ENCODE measurements around the gene RAB44.
"Not testable (repeated sequence)": the region's sequence is repeated elsewhere in the genome, so short reads cannot be mapped to it uniquely, and the experiment has no call there.

Gene RAB44

DNA sequence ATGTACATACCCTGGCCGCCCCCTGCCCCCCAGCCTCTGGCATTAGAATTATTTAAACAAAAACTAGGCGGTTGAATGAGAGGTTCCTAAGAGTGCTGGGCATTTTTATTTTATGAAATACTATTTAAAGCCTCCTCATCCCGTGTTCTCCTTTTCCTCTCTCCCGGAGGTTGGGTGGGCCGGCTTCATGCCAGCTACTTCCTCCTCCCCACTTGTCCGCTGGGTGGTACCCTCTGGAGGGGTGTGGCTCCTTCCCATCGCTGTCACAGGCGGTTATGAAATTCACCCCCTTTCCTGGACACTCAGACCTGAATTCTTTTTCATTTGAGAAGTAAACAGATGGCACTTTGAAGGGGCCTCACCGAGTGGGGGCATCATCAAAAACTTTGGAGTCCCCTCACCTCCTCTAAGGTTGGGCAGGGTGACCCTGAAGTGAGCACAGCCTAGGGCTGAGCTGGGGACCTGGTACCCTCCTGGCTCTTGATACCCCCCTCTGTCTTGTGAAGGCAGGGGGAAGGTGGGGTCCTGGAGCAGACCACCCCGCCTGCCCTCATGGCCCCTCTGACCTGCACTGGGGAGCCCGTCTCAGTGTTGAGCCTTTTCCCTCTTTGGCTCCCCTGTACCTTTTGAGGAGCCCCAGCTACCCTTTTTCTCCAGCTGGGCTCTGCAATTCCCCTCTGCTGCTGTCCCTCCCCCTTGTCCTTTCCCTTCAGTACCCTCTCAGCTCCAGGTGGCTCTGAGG, 11.5 kb upstream of the RAB44 start:
- DNase-seq (ENCODE audit: low read depth, low spot score): no peak

- DNase-seq (ENCODE audit: low read depth, low spot score): no peak
Observed at GRCh38 chr6:36686668-36687513, 10.7 kb upstream of the RAB44 start.

- no peak for DNase-seq (ENCODE audit: low read depth, low spot score)
Observed at GRCh38 chr6:36688063-36688738, 9.4 kb upstream of the RAB44 start.

- DNase-seq (ENCODE audit: low read depth, low spot score): no peak
Observed at GRCh38 chr6:36688739-36689075, 8.9 kb upstream of the RAB44 start.

- DNase-seq (ENCODE audit: low read depth, low spot score): no peak
Observed at GRCh38 chr6:36691011-36691410, 6.6 kb upstream of the RAB44 start.

GRCh38 chr6:36691612-36692011, 6.0 kb upstream of the RAB44 start:
- no peak for DNase-seq (ENCODE audit: low read depth, low spot score)

GRCh38 chr6:36692220-36692619, 5.4 kb upstream of the RAB44 start:
- DNase-seq (ENCODE audit: low read depth, low spot score): no peak

DNA sequence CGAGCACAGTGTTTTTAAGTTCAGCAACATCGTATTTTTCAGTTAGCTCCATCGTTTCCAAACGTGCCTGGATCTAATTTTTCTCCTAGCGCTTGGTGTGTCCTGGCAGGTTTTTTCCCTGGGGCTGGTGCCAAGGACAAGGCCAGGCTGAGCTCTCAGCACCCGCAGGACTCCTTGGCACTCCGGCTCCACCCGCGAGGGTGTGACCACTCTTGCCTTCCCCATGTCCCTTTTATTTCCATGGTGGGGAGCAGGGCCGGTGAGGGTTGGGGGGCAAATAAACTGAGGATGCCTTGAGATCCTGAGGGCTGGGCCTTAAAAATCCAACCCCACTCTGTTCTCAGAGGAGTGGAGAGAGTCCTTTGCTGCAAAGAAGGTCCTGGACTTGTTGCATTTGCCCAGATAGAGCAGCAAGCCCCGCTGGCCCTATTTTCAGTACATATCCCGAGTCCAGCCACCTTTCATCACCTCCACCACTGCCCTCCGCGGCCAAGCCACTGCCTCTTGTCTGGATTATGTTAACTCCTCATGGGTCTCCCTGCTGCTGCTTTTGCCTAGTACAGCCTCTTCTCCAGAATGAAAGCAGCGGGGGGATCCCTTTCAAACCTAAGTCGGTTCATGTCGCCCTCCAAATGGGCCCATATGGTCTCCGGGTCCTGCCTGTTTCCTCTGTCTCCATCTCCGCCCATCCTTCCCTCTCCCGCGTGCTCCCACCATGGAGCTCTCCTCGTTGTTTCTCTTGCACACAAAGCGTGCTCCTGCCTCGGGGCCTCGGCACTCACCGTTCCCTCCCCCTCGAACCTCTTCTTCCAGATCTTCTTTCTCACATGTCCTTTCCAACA, 4.5 kb upstream of the RAB44 start:
- DNase-seq (ENCODE audit: low read depth, low spot score): no peak

- DNase-seq (ENCODE audit: low read depth, low spot score): no peak
Observed at GRCh38 chr6:36694616-36695015, 3.0 kb upstream of the RAB44 start.

DNA sequence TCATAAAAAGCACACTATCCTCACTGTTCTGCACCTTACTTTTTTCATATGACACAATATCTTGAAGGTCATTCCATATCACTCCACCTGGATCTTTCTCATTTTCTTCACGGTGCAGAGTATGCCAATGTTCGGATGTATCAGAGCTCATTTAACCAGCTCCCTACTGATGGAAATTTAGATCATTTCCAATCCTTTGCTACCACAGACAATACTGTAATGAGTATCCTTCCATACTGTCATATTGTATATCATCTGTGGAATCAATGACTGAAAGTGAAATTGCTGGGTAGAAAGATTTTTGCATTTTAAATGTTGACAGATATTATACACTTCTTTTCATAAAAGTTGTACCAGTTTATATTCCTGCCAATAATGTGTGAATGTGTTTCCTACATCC, 2.2 kb upstream of the RAB44 start:
- no peak for DNase-seq (ENCODE audit: low read depth, low spot score)

DNA sequence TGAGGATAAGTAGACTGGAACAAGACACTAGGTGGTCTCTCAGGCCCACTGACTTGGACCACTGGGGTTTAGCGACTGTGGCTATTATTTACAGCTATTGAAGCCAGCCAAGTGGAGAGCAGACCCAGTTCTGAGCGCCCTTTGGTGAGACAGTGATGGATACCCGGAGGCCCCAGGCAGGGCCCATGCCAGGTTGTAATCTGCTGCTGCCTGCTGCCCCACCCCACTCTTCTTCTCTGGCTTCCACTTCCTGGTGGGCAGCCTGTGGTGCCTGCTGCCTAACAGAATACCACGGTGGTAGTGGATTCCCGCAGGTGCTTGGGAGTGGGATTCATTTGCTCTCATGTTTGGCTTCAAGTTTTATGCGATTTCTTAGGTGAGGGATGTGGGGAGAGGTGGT, 570 bp downstream of the RAB44 start:
- no peak for DNase-seq (ENCODE audit: low read depth, low spot score)

DNA sequence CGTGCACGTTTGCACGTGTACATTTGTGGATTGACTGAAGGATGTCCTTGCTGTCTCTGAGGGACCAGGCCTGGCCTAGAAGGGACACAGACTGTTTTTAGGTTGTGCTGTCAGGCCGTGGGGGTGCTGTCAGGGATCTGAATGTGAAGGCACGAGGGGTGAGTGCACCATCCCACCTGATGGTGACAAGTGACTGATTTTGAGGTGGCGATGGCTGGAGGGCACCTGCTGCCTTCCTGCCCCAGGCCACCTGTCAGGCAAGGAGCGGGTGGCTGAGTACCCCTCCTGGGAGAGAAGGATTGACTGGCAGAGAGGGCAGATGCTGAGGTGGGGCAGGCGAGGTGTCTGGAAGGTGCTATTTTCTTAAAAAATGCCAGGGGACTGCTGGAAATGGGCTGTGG, 1.2 kb downstream of the RAB44 start:
- no peak for DNase-seq (ENCODE audit: low read depth, low spot score)

DNA sequence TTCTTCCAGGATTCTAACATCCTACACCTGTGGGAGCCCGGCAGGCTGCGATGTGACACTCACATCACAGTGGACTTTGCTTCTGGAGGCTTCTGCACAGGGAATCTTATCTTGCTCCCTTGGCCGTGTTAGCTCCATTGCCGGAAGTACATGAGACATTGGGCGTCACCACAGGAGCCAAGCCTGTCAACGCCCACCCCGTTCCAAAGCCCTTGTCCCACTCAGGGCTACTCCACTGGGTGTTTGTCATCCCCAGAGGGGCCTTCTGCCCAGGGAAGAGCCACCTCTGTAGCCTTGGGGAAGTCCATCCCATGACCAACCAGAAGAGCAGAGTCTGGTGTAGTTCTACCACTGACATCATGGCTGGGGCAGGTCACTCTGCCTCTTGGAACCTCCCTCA, 1.7 kb downstream of the RAB44 start:
- DNase-seq (ENCODE audit: low read depth, low spot score): no peak

- DNase-seq (ENCODE audit: low read depth, low spot score): no peak
Observed at GRCh38 chr6:36700071-36700812, 2.6 kb downstream of the RAB44 start.

- DNase-seq (ENCODE audit: low read depth, low spot score): no peak
Observed at GRCh38 chr6:36700831-36701230, 3.2 kb downstream of the RAB44 start.

GRCh38 chr6:36701401-36701991, 3.9 kb downstream of the RAB44 start:
- DNase-seq (ENCODE audit: low read depth, low spot score): no peak

DNA sequence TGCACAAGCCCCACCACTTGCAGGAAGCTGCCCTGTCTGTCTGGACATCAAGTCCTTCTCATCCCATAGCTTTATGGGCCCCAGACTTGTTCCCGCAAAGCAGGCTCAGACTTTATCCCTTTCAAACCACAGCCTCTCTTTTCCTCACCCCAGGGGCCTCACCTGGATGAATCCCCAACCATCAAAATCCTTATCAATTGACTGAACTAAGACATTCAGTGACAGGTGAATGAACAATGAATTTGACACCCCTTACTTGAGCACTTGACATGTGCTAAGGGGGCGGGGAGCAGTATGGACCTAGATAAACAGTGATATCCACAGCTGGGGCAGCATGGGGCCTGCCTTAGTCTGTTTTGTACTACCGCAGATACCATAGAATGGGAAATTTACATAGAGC, 5.0 kb downstream of the RAB44 start:
- no peak for DNase-seq (ENCODE audit: low read depth, low spot score)

DNA sequence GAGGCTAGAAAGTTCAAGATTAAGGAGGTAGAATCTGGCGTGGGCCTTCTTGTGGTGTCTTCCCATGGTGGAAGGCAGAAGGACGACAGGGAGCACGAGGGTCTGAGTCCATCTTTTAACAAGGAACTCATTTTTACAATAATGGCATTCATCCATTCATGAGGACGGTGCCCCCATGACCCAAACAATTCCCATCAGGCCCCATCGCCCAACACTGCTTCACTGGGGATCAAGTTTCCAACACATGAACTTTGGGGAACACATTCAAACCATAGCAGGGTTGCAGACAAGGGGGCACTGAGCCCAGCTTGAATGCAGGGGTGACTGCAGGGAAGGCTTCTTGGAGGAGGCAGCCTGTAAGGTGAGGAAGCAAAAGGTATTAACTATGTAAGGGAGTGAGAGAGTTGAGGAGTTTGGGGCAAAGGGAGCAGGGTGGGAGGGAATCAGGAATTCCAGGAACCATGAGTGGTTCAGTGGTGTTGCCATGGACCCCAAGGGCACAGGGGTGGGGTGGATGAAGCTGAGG, 5.5 kb downstream of the RAB44 start:
- DNase-seq (ENCODE audit: low read depth, low spot score): no peak

GRCh38 chr6:36703982-36704381, 6.4 kb downstream of the RAB44 start:
- DNase-seq (ENCODE audit: low read depth, low spot score): no peak

DNA sequence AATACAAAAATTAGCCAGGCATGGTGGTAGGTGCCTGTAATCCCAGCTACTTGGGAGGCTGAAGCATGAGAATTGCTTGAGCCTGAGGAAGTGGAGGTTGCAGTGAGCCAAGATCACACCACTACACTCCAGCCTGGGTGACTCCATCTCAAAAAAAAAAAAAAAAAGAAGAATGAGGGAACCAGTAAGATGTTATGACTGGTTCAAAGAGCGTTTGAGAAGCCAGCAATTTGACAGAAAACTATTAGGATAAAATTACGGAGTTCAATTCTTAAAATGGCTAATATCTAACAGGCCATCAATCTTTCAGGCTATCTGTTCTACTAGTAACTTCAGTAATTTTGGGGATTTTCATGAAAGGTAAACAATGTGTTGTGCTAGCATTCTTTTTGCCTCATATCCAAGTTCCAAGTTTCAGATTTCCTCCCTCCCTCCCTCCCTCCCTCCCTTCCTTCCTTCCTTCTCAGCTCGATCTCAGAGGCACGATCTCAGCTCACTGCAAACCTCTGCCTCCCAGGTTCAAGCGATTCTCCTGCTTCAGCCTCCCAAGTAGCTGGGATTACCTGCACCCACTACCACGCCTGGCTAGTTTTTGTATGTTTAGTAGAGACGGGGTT, 7.4 kb downstream of the RAB44 start:
- not testable (repeated sequence) for DNase-seq (ENCODE audit: low read depth, low spot score)

All from smooth muscle cell of the brain vasculature (primary cell).